NCI-H510A treated with DMSO at 0.1 percent for 48 hours (cell line): ENCODE measurements around the gene CAMK2G.

ENCODE experiments used
- DNase-seq: peaks from one replicate; lab custom pipeline; 2025; lab: John Stamatoyannopoulos, UW

CAMK2G gene

GRCh38 chr10:73863039-73863817 lies 11.1 kb downstream of the CAMK2G start:
- no peak for DNase-seq

GRCh38 chr10:73862011-73862410 lies 12.3 kb downstream of the CAMK2G start:
- DNase-seq: no peak

DNA sequence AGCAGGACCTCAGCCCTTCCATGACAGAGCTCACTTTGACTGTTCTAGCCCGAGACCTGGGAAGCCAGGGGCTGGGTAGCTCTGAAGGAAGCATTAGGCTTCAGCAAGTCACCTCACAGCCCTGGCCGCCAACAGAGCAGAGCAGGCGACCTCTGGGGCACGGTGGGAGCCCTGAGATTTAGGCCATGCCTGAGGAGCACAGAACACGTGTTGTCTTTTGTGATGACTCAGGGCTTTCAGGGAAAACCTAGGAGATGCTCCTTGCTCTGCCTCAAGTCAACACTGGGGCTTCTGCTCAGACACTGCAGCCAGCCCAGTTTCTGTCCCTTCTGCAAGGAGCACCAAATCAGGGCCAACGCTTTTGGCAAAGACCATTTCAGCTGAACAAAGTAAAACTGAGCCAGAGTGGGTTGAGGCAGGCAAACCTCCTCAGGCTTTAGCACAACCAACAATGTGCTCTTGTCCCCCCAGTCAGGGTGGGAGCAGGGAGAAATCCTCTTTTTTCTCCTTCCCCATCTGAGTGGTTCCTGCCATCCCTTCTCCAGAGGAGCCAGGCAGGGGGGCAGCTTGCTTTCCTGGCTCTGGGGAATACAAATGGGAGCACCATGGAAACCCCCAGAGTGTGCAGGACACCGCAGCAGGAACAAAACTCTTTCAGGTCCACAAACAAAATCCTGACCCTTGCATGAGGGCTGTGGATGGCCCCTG lies 14.4 kb downstream of the CAMK2G start:
- no peak for DNase-seq

GRCh38 chr10:73859428-73859783 lies 14.9 kb downstream of the CAMK2G start:
- DNase-seq: no peak

- no peak for DNase-seq
Observed at GRCh38 chr10:73858750-73859427, 15.5 kb downstream of the CAMK2G start.

DNA sequence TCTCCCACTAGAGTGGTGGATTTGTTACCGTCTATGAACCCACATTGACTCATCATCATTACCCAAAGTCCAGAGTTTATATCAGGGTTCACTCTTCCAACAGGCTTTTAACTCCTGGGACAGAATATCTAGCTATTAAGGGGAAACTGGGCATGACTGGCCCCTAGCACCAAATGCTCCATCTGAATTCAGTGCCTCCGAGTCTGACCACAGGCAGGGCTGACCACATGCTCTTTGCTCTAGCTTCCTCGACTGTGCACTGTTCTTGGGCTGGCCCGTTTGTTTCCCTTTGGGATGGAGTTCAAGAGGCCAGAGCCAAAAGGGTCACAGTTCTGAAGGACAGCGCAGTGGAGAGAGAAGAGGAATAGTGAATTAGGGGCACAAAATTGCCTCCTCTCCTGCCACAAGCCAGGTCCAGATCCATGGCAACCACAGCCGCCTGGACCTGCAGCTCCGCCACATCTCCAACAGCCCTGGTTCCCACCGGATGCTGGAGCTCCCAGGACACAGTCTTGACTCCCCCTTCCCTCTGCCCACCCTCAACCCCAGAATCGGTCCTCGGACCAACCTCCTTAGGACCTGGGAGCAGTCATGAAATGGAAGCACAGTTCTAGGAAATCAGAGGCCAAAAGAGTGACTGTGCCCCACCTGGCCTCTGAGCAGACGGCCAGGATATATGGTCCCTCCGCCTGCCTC lies 16.2 kb downstream of the CAMK2G start:
- no peak for DNase-seq

GRCh38 chr10:73857446-73857845 lies 16.9 kb downstream of the CAMK2G start:
- DNase-seq: no peak

DNA sequence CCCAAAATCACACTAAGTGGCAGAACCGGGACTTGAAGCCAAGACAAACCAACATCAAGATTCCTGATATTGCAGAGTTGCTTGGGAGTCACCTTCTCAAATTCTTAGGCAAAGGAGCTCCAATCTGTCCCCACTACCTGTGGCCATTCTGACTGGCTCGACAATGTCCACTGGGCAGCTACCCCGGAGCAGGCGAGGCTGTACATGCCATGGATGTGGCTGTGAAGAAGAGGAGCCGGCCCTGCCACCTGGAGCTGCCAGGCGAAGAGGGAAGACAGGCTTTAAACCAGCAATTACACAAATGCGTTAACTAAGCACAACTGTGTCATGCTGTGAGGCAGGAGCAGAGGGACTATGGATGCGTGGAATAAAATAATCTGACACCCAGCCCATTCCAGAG lies 18.1 kb downstream of the CAMK2G start:
- no peak for DNase-seq

GRCh38 chr10:73855413-73855812 lies 18.9 kb downstream of the CAMK2G start:
- DNase-seq: no peak

DNA sequence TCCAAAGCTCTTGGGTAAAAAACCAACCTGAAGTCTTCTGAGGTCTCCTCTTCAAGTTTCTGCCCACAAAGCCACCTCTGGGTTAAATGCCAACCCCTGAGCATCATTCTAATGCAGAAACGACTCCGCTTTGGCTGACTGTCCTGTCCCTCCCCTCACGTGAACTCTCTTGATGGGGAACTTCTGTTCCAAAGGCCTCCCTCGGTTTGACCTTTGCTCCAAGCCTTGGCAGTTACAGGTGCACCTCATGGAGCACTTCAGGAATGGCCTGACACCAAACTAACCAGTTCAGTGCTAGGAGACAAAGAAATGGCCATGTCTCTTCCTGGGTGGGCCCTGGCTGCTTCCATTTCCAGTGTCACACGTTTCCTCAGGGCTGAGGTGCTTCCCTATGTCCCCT lies 20.0 kb downstream of the CAMK2G start:
- DNase-seq: no peak

- no peak for DNase-seq
Observed at GRCh38 chr10:73853196-73853595, 21.2 kb downstream of the CAMK2G start.

DNA sequence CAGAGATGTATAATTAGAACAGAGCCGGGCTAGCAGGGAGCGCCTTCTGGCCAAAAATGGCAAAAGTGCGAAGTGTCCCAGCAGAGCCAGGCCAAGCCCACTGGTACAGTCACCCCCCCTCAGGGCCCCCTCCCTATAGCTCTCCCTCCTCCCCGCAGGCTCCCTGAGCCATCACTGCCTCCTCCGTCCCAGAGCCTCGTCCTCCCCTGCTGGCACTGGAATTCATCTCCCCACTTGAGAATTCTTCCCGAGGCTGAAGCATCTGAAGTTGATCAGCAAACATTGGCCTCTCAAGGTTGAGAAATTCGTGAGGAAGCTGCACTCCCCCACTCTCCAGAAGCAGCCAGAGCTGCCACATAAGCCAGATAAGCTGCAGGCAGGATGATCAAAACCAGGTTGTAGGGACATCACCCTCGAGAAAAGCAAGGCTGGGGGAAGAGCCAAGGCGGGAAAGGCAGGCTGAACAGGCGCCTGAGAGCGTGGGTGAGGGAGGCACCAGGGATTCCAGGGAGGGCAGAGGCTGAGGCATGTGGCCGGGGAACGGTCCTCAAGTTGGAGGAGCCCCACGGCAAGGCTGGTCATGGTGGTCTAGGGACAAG lies 23.4 kb downstream of the CAMK2G start:
- no peak for DNase-seq

DNA sequence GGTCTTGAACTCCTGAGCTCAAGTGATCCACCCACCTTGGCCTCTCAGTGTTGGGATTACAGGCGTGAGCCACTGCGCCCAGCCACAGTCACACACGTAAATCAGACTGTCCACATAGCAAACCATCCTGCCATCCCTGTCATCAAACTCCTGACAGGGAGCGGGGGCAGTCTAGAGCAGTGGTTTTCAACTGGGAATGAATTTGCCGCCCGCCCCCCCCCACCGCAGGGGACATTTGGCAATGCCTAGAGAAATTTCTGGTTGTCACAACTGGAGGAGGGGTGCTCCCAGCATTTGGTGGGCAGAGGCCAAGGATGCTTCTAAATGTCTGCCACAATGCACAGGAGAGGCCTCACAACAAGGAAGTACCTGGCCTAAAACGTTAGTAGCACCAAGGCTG lies 24.1 kb downstream of the CAMK2G start:
- DNase-seq: no peak

- peak; percentile 45 for DNase-seq
Observed at GRCh38 chr10:73848821-73849489, 25.4 kb downstream of the CAMK2G start.

- DNase-seq: no peak
Observed at GRCh38 chr10:73847031-73847430, 27.3 kb downstream of the CAMK2G start.

DNA sequence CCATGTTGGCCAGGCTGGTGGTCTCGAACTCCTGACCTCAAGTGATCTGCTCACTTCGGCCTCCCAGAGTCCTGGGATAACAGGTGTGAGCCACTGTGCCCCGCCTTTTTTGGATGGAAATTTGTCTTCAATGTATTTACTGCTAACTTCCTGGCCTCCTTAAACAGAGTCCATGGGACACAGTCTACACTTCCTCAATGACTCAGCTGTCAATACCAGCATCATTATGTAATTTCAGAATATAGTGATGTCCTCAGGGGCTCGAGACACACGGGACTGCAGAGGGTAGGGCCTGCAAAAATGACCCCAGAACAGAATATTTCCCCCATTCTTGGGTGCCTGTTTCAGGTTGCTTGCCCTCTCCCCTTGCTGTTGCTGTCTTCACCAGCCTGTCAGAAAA lies 31.1 kb downstream of the CAMK2G start:
- no peak for DNase-seq

DNA sequence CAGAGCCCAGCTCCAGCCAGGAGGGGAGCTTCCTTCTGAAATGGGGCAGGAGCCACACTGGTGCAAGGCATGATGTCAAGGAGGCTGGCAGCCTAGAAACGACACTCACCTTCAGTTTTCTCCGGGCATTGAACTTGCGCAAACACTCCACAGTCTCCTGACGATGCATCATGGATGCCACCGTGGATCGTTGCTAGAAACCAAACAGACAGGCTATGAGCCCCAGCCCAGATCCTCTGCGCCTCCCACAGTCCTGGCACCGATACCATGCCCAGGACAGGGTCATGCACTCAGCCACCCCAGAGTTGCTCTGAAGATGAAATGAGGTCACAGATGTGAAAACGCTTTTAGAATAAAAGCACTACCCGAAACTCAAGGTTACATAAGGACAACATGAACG lies 32.0 kb downstream of the CAMK2G start:
- no peak for DNase-seq

DNA sequence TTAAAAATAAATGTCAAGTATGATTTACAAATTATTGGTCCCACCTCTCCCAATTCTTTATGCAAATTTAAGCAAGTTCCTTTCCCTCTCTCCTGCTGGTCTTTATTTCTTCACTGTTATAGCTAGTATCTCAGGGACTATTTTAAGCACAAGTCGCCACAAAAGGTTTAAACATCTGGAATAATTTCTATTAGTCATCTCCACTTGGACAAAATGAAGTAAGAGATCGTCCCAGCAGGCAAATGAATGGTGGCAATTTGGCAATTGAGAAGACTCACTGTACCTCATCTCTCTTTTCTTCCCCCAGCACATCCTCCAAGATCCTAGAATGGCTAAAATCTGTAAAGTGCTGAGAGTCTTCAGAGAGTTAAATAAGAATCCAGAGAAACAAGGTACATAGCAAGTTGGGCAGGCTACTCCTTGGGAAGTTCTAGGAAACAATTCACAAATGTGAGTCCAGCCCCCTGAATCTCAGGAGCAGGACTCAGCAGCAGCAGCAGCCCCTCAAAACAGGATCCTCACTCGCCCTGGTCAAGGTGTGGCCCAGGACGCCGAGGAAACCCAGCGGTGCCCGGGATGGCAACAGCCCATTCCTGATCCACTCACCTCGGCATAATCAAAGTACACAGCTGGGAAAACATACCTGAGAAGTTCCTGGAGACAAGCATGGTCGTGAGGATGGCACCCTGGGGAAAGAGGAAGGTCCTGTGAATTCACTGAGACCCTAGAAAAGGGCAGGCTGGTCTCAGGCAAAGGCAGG lies 32.6 kb downstream of the CAMK2G start:
- no peak for DNase-seq

- no peak for DNase-seq
Observed at GRCh38 chr10:73841061-73841421, 33.3 kb downstream of the CAMK2G start.

GRCh38 chr10:73840403-73841060 lies 33.8 kb downstream of the CAMK2G start:
- DNase-seq: no peak
